HG02970 (cell line): ENCODE results near the gene ABHD16B.
A peak's percentile ranks its signal among the peaks of the same experiment; 100 is the strongest.

Experiments used
- ATAC-seq: cut with Tn5 transposase; IDR thresholded peaks from one replicate; pipeline ENCODE4 v1.9.1; 2021; ENCODE audit warnings: mild to moderate bottlenecking, moderate library complexity, moderate number of reproducible peaks; ENCODE audit not compliant: unreplicated experiment, low FRiP score

The ABHD16B gene

DNA sequence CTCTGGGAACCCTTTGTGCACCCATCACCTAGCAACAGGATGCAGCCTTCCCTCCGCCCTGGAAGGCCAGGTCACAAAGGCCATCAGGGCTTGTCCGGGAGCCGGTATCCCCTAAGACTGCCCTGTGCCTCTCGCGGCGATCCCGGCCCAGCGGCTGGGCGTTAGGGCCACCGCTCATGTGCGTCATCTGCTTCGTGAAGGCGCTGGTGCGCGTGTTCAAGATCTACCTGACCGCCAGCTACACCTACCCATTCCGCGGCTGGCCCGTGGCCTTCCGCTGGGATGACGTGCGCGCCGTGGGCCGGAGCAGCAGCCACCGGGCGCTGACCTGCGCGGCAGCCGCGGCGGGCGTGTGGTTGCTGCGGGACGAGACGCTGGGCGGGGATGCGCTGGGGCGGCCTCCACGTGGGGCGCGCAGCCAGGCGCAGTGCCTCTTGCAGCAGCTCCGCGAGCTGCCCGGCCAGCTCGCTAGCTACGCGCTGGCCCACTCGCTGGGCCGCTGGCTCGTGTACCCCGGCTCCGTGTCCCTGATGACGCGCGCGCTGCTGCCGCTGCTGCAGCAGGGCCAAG, at the start of gene ABHD16B:
TSS of gene ABHD16B (plus strand) at position 134 of the 570 bp plus-strand sequence. CDS start at position 177, 43 bp downstream.
- ATAC-seq = no peak

DNA sequence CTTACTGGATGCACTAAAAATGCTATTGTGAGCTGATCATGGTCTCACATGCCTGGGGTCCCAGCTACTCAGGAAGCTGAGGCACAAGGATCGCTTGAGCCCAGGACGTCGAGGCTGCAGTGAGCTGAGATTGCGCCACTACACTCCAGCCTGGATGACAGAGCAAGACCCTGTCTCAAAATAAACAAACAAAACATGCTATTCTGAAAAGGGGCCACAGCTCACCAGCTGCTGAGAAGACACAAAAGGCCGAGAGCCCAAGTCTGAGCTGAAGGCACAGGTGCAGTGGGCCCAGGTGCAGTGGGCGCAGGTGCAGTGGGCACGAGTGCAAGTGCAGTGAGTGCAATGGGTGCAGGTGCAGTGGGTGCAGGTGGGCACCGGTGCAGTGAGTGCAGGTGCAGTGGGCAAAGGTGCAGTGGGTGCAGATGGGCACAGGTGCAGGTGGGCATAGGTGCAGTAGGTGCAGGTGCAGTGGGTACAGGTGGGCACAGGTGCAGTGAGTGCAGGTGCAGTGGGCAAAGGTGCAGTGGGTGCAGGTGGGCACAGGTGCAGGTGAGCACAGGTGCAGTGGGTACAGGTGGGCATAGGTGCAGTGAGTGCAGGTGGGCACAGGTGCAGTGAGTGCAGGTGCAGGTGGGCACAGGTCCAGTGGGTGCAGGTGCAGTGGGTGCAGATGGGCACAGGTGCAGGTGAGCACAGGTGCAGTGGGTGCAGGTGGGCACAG, 46.2 kb upstream of the ABHD16B start:
- ATAC-seq = no peak

DNA sequence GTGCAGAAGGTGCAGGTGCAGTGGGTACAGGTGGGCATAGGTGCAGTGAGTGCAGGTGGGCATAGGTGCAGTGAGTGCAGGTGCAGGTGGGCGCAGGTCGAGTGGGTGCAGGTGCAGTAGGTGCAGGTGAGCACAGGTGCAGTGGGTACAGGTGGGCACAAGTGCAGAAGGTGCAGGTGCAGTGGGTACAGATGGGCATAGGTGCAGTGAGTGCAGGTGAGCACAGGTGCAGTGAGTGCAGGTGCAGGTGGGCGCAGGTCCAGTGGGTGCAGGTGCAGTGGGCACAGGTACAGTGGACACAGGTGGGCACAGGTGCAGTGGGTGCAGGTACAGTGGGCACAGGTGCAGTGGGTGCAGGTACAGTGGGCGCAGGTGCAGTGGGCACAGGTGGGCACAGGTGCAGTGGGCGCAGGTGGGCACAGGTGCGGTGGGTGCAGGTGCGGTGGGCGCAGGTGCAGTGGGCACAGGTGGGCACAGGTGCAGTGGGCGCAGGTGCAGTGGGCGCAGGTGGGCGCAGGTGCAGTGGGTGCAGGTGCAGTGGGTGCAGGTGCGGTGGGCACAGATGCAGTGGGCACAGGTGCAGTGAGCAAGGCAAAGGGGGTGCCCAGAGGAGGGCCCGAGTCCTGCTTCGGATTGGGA, 45.6 kb upstream of the ABHD16B start:
- ATAC-seq = no peak

DNA sequence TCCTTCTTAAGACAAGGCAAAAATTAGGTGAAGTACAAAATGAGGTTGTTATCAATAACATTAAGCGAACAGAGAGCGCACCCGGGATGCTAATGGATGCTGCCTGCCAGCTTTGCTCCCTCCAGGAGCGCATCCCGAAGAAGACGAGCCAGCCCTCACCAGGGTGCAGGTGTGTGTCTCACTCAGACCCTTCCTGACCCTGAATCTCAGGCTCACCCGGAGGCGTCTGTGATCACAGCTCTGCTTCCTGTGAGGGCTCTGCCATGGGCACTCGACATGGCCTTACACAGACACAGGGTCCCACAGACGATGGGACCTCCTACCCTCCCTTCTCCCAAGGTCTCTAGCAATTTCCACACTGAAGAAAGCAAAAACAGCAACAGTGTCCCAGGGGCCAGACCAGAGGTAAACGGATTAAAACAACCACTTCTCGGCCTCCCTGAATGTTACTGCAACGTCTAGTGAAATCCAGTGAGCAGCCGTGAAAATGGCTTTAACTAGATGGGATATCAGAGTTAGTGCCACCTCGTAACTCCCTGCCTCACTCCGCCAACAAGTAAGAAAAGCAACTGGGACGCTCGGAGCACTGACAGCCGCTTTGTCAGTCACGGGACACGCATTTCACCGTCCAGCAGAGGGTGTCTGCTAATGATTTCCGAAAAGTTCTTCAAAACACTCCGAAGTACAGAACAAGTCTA, 41.9 kb upstream of the ABHD16B start:
- ATAC-seq = no peak

DNA sequence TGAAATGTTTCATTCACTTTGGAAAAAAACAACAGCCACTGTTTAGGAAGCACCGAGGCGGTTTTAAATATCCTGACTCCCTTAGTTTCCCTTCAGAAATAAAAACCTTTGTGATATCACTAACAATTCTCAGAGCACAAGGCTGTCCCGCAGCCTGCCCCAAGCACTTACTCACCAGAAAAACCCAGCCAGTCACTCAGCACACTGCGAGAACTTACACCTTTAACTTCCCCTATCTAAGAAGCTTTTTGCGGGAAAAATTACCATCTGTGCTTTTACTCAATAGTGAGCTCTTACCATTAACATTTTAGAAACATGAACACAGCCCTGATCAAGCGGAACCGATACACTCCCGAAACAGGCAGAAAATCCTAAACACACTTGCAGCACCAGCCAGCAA, 39.5 kb upstream of the ABHD16B start:
- ATAC-seq = no peak

DNA sequence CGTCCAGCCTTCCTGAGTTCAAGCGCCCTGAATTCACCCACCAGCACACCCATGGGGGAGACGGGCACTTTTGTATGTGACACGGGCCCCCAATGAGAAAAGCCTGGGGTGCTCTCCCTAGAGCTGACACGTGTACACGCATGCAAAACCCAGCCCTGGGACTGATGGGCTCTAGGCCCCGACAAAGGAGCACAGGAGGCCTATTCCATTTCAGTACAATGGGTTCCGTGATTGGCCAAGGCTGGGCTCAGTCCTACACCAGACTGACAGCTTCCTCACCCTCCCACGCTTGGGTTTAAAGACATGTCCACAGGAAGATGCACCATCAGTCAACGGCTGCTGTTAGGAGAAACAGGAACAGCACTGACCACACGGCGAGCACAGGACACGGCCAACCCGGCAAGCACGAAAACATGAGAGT, 39.0 kb upstream of the ABHD16B start:
- ATAC-seq = no peak

DNA sequence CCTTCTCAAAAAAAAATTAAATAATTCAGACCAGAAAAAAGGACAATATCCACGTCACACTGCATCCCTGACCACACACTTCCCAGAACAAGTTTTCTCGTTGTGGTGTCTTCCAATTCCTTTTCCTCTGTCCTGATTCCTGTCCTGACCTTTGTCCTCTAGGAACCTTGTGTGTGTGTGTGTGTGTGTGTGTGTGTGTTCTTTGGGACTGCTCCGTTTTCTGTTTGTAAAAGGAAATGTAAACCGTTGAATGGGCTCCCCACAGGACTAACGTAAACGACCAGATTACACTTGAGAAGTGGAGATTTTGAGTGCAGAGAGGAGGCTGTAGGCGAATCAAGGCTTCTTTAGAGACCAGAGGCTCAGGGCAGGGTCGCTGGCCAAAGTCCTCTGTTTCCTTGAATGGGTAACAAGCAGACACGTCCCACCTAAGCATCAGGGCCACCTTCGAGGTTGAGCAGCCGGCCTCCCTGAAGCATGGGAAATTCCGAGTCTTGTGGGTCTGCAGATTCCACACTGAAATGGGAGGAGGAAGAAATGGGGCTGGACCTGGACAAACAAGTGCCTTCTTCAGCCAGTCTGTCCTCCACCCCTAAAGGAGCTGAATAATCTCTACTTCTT, 37.5 kb upstream of the ABHD16B start:
- no peak for ATAC-seq

DNA sequence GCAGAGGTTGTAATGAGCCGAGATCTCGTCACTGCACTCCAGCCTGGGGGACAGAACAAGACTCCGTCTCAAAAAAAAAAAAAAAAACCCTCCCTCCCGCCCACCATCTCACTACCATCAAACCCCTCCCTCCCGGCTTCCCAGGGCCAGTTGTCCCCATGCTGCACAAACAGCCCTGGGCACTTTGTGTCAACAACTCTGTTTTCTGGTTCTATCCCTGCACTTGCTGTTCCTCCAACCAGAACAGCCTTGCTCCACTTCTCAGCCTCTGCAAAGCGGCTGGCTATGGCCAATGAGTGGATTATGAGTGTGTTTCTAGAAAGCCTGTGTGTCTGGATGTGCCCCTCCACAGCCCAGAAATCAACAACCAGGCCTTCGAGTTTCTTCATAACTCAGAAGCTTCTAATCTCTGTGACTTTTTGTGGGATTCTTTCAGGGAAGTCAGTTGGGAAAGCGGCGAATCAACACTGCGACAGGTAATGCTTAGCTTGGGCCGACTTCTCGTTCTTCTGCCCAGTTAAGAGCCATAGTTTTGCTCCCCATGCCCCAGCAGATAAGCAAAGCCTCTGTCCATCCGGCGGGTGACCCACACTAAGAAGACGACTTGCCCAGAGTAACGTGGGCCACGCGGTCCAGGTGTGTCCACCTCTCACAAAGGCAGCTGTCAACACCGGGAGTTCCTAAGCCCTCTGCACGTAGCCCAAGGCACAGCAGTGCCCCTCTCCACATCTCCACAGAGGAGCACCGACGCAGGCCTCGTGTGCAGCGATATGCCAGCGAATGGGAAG, 35.8 kb upstream of the ABHD16B start:
- no peak for ATAC-seq

DNA sequence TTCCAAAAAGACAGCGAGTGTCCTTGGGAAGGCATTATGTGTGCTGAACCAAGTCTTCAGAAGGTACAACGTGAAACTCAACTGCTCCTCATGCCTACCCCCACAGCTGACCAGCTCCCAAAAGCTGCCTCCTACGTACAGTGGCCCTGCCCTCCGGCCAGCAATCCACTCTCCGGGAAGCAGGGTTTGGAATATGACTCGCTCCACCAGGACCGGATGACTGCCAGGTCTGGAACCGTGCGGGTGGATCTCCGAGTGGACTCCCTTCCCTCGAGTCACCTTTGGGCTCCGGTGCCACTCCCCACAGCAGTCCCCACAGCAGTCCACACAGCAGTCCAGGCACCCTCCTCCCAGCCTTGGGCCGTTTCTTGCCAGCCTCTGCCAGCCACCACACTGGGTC, 34.5 kb upstream of the ABHD16B start:
- ATAC-seq = no peak

DNA sequence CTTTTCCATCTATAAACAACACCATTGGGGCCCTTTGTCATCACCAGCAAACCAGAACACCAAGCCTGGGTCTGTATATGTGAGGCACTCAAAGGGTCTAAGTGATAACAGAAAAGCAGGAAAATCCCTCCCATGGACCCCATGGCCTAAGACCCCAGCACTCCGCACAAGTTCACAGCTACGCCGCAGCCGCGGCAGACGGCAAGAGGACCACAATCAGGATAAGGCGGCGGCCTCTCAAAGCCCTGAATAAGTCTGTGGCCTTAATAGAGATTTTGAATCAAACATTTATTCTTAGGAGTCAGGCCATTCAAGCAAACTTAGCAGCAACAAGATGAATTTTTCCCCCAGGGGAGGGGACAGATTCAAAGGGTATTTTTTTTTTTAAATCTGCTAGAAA, 33.2 kb upstream of the ABHD16B start:
- no peak for ATAC-seq

DNA sequence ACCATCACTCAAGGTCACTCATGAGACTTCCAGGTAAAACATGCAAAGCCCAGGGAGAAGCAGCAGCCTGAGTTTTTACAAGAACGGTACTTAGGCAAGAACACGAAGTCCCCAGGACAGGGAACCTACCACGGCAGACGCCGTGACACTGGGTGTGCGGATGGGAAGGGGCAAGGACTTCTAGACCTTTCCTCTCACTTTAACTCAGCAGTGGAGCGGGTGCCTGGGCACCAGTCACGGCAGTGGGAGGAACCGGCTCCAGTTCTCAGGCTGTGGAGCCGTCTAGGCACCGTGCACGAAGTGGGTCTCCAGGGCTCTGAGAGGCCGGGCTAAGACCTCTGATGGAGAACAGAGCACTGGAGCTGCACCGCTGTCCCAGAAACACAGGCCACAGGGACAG, 32.8 kb upstream of the ABHD16B start:
- no peak for ATAC-seq

DNA sequence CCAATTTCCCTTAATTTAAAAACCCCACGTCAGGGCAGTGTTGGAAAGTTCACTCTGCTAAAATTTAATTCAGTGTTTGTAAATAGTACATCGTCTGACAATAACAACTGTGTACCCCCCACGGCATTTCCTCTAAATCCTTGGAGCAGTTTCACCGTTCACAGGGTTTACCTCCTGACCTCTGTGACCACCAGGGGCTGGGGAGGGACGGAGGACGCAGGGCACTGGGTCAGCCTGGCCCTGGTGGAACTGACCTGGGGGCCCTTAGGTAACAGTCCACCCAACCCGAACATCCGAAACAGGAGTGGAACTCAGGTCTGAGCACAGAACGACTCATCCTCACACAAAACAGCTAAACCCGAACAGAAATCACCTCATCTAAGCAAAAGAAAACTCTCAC, 32.3 kb upstream of the ABHD16B start:
- ATAC-seq = no peak

DNA sequence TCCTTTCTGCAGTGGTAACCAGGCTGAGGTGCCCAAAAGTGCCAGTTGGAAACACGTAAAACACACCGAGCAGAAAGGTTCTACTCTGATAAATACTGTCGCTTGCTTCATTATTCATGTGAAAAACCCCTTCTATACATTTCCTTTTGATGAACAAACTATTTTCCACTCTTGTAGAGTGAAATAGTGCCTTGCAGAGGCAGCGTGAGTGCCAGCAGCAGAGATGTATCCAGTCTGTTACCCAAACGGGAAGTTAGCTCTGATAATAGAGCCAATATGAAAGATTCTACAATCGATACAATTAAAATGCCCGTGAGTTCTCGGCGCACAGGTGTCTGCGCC, 31.7 kb upstream of the ABHD16B start:
- no peak for ATAC-seq

DNA sequence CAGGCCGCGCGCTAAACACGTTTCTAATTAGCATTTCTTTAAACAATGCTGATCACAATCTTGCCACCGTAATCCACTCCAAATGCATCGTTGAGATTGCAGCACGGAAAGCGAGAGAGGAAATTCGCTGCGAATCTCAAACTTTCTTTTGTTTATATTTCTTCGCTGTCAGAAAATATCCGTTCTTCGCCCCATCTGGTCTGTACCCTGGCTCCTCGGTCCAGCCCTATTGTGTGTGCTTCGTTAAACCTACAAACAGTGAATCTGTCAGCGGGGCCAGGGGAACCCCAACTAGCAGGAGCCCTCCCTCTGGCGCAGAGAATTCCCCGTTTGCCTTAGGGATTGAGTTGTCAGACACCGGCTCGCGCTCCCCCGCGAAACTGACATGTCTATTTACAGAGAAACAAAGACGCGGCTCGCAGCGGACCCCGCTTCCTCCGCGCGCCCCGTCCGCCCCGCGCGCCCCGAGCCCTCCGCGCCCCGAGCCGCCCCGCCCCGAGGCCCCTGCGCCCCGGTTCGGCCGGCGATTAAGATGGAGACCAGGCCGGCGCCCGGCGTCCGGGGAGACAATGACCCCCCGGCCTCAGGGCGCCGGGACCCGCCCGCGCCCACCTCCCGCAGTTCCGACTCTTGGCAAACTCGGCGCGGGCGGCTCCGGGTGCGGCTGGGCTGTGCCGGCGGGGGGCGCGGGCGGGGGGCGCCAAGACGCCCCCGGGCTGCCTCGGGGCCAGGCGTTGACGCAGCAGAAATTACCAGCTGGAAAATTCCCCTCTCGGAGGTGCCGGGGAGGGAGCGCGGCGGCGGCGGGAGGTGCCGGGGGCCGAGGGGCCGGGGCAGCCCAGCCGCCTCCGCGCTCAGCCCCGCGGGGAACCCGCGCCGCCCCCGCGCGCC, 31.1 kb upstream of the ABHD16B start:
- ATAC-seq = no peak

DNA sequence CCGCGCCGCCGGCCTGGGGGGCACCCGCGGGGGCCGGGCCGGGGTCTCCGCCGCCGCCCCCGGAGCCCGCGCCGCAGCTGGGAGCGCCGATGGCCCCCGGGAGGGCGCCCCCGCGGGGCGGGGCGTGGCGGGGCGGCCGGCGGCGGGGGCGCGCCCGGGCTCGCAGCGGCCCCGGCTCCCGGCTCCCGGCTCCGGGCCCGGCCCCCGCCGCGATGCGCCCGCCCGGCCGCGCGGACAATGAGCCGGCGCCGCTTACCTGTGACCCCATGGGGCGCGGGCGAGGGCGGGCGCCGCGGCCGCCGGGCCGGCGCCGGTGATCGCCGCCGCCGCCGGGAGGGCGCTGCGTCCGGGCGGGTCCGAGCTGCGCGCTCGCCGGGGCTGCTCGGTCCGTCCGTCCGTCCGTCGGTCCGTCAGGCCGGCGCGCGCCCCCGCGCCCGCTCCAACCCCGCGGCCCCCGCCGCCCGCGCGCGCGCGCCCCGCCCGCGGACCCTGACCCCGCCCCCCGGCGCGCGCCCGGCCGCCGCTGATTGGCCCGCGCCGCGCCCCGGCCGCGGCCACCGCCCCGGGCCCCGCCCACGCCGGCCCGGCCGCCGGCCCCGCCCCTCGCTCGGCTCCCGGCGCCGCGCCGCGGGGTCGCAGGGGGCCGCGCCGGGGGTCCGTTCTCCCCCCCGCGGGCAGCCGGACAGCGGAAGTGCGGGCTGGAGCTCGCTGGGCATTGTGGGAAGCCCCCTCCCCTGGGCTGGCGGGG, 30.3 kb upstream of the ABHD16B start, which contains the start of gene ZBTB46:
TSS of gene ZBTB46 (minus strand) at position 424 of the 748 bp plus-strand sequence. CDS start 40,507 bp downstream, outside the sequence.
- peak; percentile 76 for ATAC-seq

DNA sequence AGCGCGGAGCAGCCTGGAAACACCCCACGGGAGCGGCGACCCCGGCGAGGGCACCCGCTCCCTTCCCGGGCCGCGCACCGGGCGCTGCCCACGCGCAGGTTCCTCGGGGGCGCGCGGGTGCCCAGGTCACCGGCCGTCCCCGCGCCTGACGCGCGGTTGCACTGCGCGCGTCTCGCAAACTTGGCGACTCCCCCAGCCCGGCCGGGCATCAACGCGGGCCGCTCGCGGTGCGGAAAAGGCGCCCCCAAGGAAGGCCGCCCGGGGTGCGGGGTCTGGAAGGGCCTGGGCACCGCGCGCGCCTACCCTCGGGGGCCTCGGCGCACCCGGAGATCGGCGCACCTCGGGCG, 29.7 kb upstream of the ABHD16B start:
- ATAC-seq = no peak

DNA sequence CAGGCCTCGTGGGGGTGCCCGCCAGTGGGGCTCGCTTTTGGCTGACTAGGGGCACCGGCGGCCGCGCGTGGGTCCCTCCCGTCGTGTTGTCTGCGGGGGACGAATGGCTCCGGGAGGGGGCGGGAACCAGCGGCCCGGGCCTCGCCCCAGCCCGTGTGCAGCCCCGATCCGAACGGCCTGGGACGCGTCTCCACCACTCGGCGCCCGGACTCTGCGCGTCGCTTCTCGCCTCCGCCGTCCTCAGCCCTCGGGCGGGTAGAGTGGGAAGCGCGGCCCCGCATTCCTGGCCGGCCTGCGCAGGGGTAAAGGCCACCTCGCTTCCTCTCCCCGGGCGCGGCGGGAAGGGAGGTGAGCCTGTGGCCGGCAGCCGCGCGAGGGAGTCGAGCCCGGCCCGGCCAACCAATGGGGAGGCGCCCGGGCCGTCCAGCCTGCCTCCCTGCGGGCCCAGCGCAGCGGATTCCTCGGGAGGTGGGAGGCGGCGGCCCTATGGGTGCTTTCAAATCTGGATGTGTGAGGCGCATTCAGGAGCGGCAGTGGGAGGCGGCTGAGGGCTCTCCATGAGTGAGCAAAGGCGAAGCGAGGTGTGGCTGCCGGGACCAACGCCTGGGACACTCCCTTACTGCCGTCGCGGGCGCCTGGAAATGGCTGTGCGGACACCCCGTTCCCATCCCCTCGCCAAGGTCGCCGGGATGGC, 29.2 kb upstream of the ABHD16B start:
- ATAC-seq = no peak
